Ishikawa (cell line): ENCODE results near the gene FNDC1.

Source experiments
- CEBPB ChIP-seq: IDR thresholded peaks from 2 replicates; pipeline ENCODE4 v1.6.1; 2012
- EP300 ChIP-seq: IDR thresholded peaks from 2 replicates; pipeline ENCODE4 v1.6.1; 2012; ENCODE audit warnings: borderline replicate concordance
- FOXM1 ChIP-seq: IDR thresholded peaks from 2 replicates; pipeline ENCODE4 v1.6.1; 2012; ENCODE audit warnings: low read depth, borderline replicate concordance
- TAF1 ChIP-seq: IDR thresholded peaks from 2 replicates; pipeline ENCODE4 v1.6.1; 2012; ENCODE audit warnings: low read depth, mild to moderate bottlenecking
- TCF12 ChIP-seq: IDR thresholded peaks from 2 replicates; pipeline ENCODE4 v1.6.1; 2012; ENCODE audit warnings: low read depth
- TEAD4 ChIP-seq: IDR thresholded peaks from 2 replicates; pipeline ENCODE4 v1.6.1; 2012
- TF ChIP-seq, protein P1 (sequence below): IDR thresholded peaks from 2 replicates; pipeline ENCODE4 v1.6.1; 2012
- TF ChIP-seq, protein P2 (sequence below): IDR thresholded peaks from 2 replicates; pipeline ENCODE4 v1.6.1; 2012; ENCODE audit warnings: low read depth, mild to moderate bottlenecking

DNA sequence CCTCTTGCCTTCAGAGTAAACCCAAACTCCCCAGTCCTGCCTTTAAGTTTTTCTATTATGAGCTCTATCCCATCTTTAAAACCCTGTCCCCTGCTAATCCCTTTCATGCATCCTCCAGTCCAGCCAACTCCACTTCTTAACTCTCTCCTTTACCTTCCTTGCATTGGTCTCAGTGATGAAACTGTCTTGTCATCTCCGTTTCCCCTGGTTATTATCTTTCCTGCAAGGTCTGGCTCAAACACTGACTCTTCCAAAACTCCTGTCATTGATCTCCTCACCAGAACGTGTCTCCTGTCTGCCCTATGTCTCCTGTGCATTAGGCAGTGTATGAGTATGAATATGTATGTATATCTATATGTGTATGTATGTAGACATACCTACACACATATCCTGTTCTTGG is 11.8 kb upstream of the FNDC1 start:
- TF ChIP-seq EP300, result no peak
- TF ChIP-seq, protein P1, sequence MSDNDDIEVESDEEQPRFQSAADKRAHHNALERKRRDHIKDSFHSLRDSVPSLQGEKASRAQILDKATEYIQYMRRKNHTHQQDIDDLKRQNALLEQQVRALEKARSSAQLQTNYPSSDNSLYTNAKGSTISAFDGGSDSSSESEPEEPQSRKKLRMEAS, result no peak
- TF ChIP-seq FOXM1, result no peak
- TF ChIP-seq TCF12, result no peak
- TF ChIP-seq, protein P2, sequence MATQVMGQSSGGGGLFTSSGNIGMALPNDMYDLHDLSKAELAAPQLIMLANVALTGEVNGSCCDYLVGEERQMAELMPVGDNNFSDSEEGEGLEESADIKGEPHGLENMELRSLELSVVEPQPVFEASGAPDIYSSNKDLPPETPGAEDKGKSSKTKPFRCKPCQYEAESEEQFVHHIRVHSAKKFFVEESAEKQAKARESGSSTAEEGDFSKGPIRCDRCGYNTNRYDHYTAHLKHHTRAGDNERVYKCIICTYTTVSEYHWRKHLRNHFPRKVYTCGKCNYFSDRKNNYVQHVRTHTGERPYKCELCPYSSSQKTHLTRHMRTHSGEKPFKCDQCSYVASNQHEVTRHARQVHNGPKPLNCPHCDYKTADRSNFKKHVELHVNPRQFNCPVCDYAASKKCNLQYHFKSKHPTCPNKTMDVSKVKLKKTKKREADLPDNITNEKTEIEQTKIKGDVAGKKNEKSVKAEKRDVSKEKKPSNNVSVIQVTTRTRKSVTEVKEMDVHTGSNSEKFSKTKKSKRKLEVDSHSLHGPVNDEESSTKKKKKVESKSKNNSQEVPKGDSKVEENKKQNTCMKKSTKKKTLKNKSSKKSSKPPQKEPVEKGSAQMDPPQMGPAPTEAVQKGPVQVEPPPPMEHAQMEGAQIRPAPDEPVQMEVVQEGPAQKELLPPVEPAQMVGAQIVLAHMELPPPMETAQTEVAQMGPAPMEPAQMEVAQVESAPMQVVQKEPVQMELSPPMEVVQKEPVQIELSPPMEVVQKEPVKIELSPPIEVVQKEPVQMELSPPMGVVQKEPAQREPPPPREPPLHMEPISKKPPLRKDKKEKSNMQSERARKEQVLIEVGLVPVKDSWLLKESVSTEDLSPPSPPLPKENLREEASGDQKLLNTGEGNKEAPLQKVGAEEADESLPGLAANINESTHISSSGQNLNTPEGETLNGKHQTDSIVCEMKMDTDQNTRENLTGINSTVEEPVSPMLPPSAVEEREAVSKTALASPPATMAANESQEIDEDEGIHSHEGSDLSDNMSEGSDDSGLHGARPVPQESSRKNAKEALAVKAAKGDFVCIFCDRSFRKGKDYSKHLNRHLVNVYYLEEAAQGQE, result no peak
- no peak for TF ChIP-seq TAF1
- TF ChIP-seq CEBPB, result no peak
- no peak for TF ChIP-seq TEAD4
